Stomach smooth muscle (tissue), 2 donors: ENCODE data around the gene HIVEP2.

Source experiments
- H3K27ac ChIP-seq: one replicate; pipeline ENCODE4 v1.7.0; 2013; ENCODE audit warnings: mild to moderate bottlenecking, low read length, inconsistent platforms
- H3K27me3 ChIP-seq, 2 donors: one replicate each; pipeline ENCODE4 v1.7.0; 2013; ENCODE audit warnings: low read length in 2 of 2; ENCODE audit not compliant: insufficient read depth in 2 of 2, control insufficient read depth in 1 of 2
- H3K36me3 ChIP-seq, 2 donors: one replicate each; pipeline ENCODE4 v1.7.0; 2013; ENCODE audit warnings: low read length in 2 of 2; ENCODE audit not compliant: control insufficient read depth in 2 of 2, insufficient read depth in 2 of 2
- H3K4me1 ChIP-seq: one replicate; pipeline ENCODE4 v1.7.0; 2013; ENCODE audit warnings: low read length; ENCODE audit not compliant: control insufficient read depth, insufficient read depth
- H3K4me3 ChIP-seq, 2 donors: one replicate each; pipeline ENCODE4 v1.7.0; 2013; ENCODE audit warnings: low read length in 2 of 2
- H3K9ac ChIP-seq, 2 donors: one replicate each; pipeline ENCODE4 v1.7.0; 2013; ENCODE audit warnings: low read length in 2 of 2, mild to moderate bottlenecking in 1 of 2
- H3K9me3 ChIP-seq, 2 donors: one replicate each; pipeline ENCODE4 v1.7.0; 2013; ENCODE audit warnings: low read length in 2 of 2; ENCODE audit not compliant: control insufficient read depth in 2 of 2
- donor health status: healthy.
- donor health status: Pancreatic carcinoma.

Gene HIVEP2

DNA sequence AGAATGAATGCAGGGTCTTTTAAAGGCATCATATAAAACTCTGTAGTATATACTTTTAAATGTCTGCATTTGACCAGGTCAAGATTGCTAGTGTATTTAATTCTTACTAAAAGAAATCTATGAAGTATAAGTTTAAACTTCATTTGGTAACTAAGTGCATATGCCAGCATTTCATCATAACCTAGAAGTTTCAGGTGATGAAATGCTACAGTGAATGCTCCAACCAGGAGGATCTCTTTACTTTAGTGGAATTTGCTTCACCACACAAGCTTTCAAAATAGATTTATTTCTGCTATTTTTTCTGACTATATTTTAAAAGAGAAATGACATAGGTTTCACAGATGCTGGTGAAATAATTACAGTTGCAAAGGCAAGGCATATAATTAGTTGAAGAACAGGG, 141.9 kb downstream of the HIVEP2 start:
- no peaks in the 10 kb centered on the region for H3K4me1 ChIP-seq
- no peaks in the 10 kb centered on the region for H3K27me3 ChIP-seq
- H3K27ac ChIP-seq: no peak overlapping the region
- H3K4me3 ChIP-seq: no peak overlapping the region
- H3K9ac ChIP-seq: no peak overlapping the region
- H3K9me3 ChIP-seq: no peaks in the 10 kb centered on the region
- no peaks in the 10 kb centered on the region for H3K36me3 ChIP-seq

- H3K27me3 ChIP-seq: no peaks in the 10 kb centered on the region
Observed at GRCh38 chr6:142802124-142802523, 142.9 kb downstream of the HIVEP2 start.

DNA sequence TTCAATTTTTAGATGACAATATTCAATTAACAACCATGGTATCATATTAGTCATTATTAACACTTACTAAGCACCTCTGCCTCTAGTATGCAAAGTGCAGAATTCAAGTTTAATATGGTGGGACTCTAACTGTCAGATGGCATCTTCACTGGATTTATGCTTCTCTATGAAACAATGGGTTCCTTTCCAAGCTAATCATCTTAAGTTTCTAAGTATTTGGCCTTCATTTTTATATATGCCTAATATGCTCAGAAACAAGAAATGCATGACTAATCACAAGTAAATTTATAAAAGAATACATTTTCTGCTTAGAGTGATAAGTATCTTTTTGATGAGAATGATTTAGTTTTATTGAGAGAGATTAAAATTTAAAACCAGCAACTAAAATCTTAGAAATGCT, 144.7 kb downstream of the HIVEP2 start:
- Histone ChIP-seq H3K36me3 (no peaks in the 10 kb centered on the region), H3K9ac (no peak overlapping the region), H3K9me3 (no peaks in the 10 kb centered on the region), H3K4me1 (no peaks in the 10 kb centered on the region), H3K27me3 (no peaks in the 10 kb centered on the region), H3K27ac (no peak overlapping the region), H3K4me3 (no peak overlapping the region)

More at GRCh38 chr6:142802124-142802523, 142.9 kb downstream of the HIVEP2 start:
- Histone ChIP-seq H3K9me3 (no peaks in the 10 kb centered on the region), H3K4me1 (no peaks in the 10 kb centered on the region), H3K4me3 (no peak overlapping the region), H3K36me3 (no peaks in the 10 kb centered on the region), H3K27ac (no peak overlapping the region), H3K9ac (no peak overlapping the region)

DNA sequence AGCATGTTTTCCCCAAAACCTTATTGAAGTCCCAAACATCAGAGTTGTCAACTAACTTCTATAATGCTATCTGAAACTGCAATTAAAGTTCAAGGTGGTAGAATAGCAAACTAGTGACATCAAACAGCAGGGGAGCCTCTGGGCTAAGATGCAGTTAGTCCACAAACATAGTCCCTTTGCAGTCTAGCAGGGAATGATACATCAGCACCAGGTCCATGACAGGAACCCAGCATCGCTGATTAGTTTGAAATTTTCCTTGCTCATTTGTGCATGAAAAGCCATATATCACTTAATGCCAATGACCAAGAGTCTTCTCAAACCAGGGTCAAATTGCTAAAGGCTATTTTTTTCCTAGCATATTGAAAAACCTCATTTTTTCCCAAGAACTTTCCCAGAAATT, 145.3 kb downstream of the HIVEP2 start:
- Histone ChIP-seq H3K4me3 (no peak overlapping the region), H3K27ac (no peak overlapping the region), H3K9me3 (no peaks in the 10 kb centered on the region), H3K36me3 (no peaks in the 10 kb centered on the region), H3K4me1 (no peaks in the 10 kb centered on the region), H3K27me3 (no peaks in the 10 kb centered on the region), H3K9ac (no peak overlapping the region)

DNA sequence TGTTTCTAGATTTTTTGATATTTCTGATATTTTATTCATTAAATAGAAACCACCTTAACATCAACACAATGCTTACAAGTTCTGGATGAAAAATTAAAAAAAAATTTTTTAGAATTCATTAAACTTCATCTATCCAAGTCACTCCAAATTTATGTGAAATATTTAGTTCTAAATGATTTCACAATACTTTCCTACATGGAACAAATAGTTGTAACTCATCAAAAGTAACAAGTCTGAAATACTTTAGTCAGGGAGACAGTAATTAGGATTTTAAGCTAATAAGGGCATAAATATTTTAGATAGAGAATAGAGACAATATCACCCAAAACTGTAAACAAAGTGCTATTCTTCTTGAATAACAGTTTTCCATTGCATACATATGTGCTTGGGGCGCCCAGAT, 147.8 kb downstream of the HIVEP2 start:
- Histone ChIP-seq H3K27me3 (no peaks in the 10 kb centered on the region), H3K4me1 (no peaks in the 10 kb centered on the region), H3K27ac (no peak overlapping the region), H3K9ac (no peak overlapping the region), H3K36me3 (no peaks in the 10 kb centered on the region), H3K4me3 (no peak overlapping the region), H3K9me3 (no peaks in the 10 kb centered on the region)

DNA sequence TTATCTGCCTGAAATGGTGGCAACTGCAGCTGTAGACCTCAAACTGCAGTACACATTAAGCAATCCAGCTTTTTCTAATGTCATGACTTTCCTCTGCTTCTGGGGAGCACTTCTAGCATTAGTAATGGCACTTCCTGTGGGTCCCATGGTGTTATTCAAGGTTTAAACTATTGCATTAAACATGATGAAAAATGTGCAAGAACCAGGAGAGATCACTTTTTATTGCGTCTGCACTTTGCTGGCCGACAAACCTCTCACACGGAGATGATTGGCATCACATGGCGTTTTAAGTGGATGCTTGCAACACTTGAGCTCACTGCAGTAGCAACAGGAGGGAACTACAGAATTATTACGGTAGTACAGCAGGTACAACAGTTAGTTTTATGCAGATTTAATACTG, 148.4 kb downstream of the HIVEP2 start:
- H3K27me3 ChIP-seq: no peaks in the 10 kb centered on the region
- no peak overlapping the region for H3K4me3 ChIP-seq
- H3K9ac ChIP-seq: no peak overlapping the region
- no peaks in the 10 kb centered on the region for H3K4me1 ChIP-seq
- H3K9me3 ChIP-seq: no peaks in the 10 kb centered on the region
- no peaks in the 10 kb centered on the region for H3K36me3 ChIP-seq
- H3K27ac ChIP-seq: no peak overlapping the region

GRCh38 chr6:142796024-142796423, 149.0 kb downstream of the HIVEP2 start:
- no peak overlapping the region for H3K4me3 ChIP-seq
- no peak overlapping the region for H3K27ac ChIP-seq
- no peaks in the 10 kb centered on the region for H3K27me3 ChIP-seq
- H3K4me1 ChIP-seq: no peaks in the 10 kb centered on the region
- no peaks in the 10 kb centered on the region for H3K36me3 ChIP-seq
- H3K9ac ChIP-seq: no peak overlapping the region
- no peaks in the 10 kb centered on the region for H3K9me3 ChIP-seq

GRCh38 chr6:142794424-142794823, 150.6 kb downstream of the HIVEP2 start:
- H3K27ac ChIP-seq: no peak overlapping the region

DNA sequence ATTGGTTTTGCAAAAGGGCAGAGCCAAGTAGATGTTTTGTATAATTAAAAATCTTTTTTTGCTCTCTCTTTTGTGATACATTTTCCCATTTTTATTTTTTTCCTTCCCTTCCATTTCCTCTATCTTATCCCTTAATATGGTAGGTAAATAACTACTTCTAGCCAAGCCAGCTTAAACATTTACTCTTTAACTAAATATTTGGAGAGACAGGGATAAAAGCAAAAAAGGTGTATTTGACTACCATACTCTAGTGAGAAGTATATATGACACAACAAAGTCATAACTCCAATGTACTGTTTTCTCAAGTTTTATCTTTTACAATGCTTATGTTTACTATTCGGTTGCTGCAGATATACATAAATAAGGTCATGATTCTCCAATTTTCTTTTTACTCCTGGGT, 154.7 kb downstream of the HIVEP2 start:
- H3K36me3 ChIP-seq: no peaks in the 10 kb centered on the region
- no peak overlapping the region for H3K27ac ChIP-seq
- H3K9ac ChIP-seq: no peak overlapping the region
- no peaks in the 10 kb centered on the region for H3K9me3 ChIP-seq
- no peaks in the 10 kb centered on the region for H3K4me1 ChIP-seq
- no peaks in the 10 kb centered on the region for H3K27me3 ChIP-seq
- no peak overlapping the region for H3K4me3 ChIP-seq

More at GRCh38 chr6:142794424-142794823, 150.6 kb downstream of the HIVEP2 start:
- no peaks in the 10 kb centered on the region for H3K4me1 ChIP-seq
- no peaks in the 10 kb centered on the region for H3K9me3 ChIP-seq
- H3K36me3 ChIP-seq: no peaks in the 10 kb centered on the region
- no peaks in the 10 kb centered on the region for H3K27me3 ChIP-seq
- no peak overlapping the region for H3K4me3 ChIP-seq
- H3K9ac ChIP-seq: no peak overlapping the region

- Histone ChIP-seq H3K36me3 (no peaks in the 10 kb centered on the region), H3K27ac (no peak overlapping the region), H3K4me1 (no peaks in the 10 kb centered on the region), H3K27me3 (no peaks in the 10 kb centered on the region), H3K9me3 (no peaks in the 10 kb centered on the region), H3K9ac (no peak overlapping the region), H3K4me3 (no peak overlapping the region)
Observed at GRCh38 chr6:142787422-142787821, 157.6 kb downstream of the HIVEP2 start.

- H3K9ac ChIP-seq: no peak overlapping the region
- no peaks in the 10 kb centered on the region for H3K36me3 ChIP-seq
- no peak overlapping the region for H3K4me3 ChIP-seq
- no peaks in the 10 kb centered on the region for H3K9me3 ChIP-seq
- no peaks in the 10 kb centered on the region for H3K4me1 ChIP-seq
- no peak overlapping the region for H3K27ac ChIP-seq
- no peaks in the 10 kb centered on the region for H3K27me3 ChIP-seq
Observed at GRCh38 chr6:142786476-142786875, 158.5 kb downstream of the HIVEP2 start.
